Measurements from ENCODE around the gene RIC8B. TPM values are rescaled to one million over a fixed set of nuclear protein-coding genes. Genes with fewer than 3 reads are reported as not detected.

The RIC8B gene
- total RNA-seq, 1 donor from 2014 or later = 6.5 TPM

DNA sequence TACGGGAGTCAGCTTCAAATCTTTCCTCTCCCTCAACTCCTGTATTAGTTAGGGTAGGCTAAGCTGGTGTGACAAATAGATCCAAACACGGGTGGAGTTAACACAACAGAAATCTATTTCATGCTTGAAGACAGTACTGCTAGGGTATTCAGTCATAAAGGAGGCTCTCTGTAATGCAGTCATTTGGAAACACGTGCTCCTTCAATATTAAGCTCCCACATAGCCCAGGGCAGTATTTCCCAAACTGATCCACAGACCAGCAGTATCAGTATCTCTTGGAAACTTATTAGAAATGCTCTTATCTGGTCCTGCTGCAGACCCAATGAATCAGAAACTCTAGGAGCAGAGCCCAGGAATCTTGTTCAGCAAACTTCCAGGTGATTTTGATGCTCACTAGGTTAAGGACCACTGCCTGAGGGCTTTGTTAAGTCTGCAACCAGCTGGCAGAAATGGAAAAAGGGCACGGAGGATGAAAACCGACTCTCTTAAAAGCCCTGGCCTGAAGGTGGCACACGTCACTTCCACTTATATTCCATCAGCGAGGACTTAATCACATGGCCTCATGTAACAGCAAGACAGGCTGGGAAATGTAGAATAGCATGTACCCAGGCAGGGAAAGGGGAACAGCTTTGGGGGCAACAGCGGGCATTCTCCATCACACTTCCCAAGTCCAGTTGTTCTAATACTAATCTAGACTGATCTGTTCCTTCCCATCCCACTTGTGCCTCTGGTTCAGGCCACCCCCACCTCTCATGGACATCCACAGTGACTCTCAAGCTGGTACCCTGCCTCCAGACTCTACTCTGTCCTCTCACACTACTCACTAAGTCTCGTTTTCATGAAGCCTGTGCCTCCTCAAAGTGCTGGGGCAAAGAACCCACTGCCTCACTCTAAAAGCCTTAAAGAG lies 38.2 kb upstream of the RIC8B start:
- TF ChIP-seq, protein P1, sequence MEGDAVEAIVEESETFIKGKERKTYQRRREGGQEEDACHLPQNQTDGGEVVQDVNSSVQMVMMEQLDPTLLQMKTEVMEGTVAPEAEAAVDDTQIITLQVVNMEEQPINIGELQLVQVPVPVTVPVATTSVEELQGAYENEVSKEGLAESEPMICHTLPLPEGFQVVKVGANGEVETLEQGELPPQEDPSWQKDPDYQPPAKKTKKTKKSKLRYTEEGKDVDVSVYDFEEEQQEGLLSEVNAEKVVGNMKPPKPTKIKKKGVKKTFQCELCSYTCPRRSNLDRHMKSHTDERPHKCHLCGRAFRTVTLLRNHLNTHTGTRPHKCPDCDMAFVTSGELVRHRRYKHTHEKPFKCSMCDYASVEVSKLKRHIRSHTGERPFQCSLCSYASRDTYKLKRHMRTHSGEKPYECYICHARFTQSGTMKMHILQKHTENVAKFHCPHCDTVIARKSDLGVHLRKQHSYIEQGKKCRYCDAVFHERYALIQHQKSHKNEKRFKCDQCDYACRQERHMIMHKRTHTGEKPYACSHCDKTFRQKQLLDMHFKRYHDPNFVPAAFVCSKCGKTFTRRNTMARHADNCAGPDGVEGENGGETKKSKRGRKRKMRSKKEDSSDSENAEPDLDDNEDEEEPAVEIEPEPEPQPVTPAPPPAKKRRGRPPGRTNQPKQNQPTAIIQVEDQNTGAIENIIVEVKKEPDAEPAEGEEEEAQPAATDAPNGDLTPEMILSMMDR (conservative IDR thresholded peaks at IDR 0.05; ENCODE audit: low read depth, low read length) = no peak
- no peak overlapping the region for H3K4me3 ChIP-seq (ENCODE audit: low read depth, low read length)
- no peak for DNase-seq (ENCODE audit: low read depth)

DNA sequence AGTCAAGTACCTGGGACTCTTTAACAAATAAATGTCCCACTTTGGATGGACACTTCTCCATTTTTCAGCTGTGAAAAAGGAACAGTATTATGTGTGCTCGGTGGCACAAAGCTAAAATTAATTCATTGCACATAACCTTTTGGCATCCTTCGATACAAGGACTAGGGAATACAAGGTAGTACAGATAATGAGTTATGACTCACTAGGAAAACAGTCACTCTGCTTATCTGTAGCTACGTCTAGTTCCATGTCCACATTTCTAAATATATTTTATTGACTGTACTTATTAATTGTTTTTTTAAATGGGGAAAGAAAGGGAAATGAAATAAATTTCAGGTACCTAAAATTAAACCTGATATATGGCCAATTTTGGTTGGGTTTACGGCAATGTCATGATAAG lies 35.2 kb upstream of the RIC8B start:
- TF ChIP-seq, protein P1 (conservative IDR thresholded peaks at IDR 0.05; ENCODE audit: low read depth, low read length) = no peak
- DNase-seq (ENCODE audit: low read depth) = no peak
- H3K4me3 ChIP-seq (ENCODE audit: low read depth, low read length) = no peak overlapping the region

DNA sequence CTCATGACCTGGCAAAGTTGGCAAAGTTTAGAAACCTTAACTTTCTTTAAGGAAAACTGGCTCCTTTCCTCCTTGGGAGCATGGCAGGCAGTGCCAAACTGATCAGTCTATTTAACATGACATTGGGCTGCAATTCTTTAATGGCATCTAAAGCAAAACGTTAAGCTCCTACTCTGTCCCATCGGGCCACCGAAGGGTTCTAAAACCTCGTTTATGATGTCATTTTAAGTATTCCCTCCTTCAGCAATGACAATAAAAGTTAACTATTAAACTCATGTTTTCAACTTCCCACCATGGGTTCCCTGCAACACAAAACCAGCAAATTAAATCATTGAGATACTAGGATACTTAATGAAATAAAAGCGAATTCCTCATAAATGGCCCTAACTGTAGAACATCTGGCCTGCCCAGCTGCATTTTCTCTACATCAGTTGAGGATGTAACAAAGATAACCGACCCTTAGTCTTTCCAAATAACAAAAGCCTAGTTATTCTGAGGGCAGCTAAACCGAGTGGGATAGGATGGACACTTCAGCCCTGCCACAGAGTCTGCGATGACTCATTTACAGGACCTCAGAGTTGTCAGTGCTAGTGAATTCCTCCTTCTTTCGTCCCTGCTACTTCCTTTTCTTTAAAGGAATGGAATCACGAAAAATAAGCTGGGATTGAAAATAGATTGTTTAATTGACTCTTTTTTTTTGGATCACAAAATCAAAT lies 34.5 kb upstream of the RIC8B start:
- DNase-seq (ENCODE audit: low read depth) = no peak
- H3K4me3 ChIP-seq (ENCODE audit: low read depth, low read length) = no peak overlapping the region
- TF ChIP-seq, protein P1 (conservative IDR thresholded peaks at IDR 0.05; ENCODE audit: low read depth, low read length) = no peak

DNA sequence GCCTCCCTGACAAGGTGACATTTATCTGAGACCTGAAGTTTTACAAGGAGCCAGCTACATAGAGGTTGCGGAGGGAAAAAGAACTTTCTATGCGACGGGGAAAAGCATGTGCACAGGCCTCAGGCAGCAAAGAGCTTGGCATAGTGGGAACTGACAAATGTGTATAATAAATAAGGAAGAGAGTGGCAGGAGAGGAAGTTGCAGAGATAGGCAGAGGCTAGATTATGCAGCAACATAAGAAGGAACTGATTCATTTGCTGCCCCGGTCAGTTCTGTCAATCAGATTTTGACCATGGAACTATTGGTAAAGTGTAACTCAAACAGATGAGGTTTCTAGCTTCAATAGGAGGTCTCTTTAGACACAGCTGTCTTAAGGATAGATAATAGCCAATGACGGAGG lies 33.7 kb upstream of the RIC8B start:
- TF ChIP-seq, protein P1 (conservative IDR thresholded peaks at IDR 0.05; ENCODE audit: low read depth, low read length) = no peak

DNA sequence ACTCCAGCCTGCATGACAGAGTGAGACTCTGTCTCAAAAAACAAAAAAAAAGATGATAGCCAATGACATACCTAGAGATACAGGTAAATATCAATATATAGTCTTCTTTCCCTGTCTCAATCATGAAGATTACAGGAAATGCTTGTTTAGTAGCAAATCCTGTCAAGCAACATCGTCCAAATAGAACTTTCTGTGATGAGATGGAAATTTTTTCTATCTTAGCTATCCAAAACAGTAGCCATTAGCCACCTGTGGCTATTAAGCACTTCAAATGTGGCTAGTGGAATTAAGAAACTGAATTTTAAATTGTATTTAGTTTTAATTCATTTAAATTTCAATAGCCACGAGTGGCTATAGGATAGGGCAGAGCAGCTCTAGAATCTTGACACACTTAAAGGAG lies 33.2 kb upstream of the RIC8B start:
- TF ChIP-seq, protein P1 (conservative IDR thresholded peaks at IDR 0.05; ENCODE audit: low read depth, low read length) = no peak
- DNase-seq (ENCODE audit: low read depth) = no peak
- no peak overlapping the region for H3K4me3 ChIP-seq (ENCODE audit: low read depth, low read length)

More for the DNA sequence above, 33.7 kb upstream of the RIC8B start:
- DNase-seq (ENCODE audit: low read depth) = no peak
- no peak overlapping the region for H3K4me3 ChIP-seq (ENCODE audit: low read depth, low read length)

DNA sequence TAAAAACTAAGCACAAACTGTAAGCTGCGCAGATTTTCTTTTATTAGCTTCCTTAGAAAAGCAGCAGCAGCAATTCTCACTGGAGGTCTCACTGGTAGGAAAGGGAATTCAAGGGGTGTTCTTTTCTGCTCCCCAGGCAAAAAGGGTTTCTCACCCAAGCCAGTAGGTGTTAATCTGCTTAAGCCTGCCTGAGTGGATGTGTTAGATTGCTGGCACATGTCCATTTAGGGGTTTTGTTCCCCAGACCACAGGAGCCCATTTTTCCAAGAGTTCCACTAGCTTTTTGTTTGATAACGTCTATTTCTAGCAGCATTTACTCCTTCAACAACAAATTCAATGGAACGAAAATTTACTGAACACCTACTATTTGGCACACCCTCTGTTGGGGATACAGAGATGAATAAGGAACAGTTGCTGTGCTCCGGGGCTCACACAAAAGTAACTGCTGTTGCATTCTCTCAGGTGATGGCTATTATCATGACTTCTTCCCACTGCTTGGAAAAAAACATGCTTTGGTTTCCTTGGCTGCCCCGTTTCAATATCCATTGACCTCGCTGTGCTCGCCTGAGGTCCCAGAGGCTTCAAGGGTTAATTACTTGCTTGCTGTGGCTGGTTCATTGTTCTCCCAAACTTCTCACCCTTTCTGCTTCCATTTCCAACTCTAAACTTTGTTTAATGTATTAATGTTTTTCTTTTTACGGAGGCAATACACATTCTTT lies 31.1 kb upstream of the RIC8B start:
- DNase-seq (ENCODE audit: low read depth) = no peak
- no peak overlapping the region for H3K4me3 ChIP-seq (ENCODE audit: low read depth, low read length)
- TF ChIP-seq, protein P1 (conservative IDR thresholded peaks at IDR 0.05; ENCODE audit: low read depth, low read length) = no peak

Measured in epithelial cell of proximal tubule (primary cell).